Body of pancreas (tissue), 4 donors: ENCODE measurements around the gene DSTN. TPM values are rescaled to one million over a fixed set of nuclear protein-coding genes. Genes with fewer than 3 reads are reported as not detected.
A peak's percentile ranks its signal among the peaks of the same experiment; 100 is the strongest.

Experiments used
- ATAC-seq: fragments of 150-250 bp; one replicate; pipeline ENCODE4 v1.9.1; 2016
- DNase-seq, 4 donors: peaks; one replicate each; pipeline ENCODE4 v3.0.0-alpha.2; 2019
- H3K27ac ChIP-seq, 4 donors: fragments of 200-600 bp; sonication (generic); 1 replicate in 3 of 4; 2 replicates in 1 of 4; pipeline versions ENCODE4 v1.5.1 to v1.6.1; 2016 to 2019; ENCODE audit warnings: mild to moderate bottlenecking in 1 of 4, mixed read lengths in 1 of 4, moderate library complexity in 1 of 4
- H3K27me3 ChIP-seq, 2 donors: fragments of 200-600 bp; sonication (generic); one replicate each; pipeline ENCODE4 v1.6.0; 2016; ENCODE audit warnings: mild to moderate bottlenecking in 1 of 2
- H3K36me3 ChIP-seq, 2 donors: fragments of 200-600 bp; sonication (generic); replicated peaks in 1 of 2; 2 replicates each; pipeline ENCODE4 v1.5.1; 2016; ENCODE audit warnings: low read depth in 2 of 2; ENCODE audit not compliant: insufficient read depth in 1 of 2
- H3K4me1 ChIP-seq: fragments of 200-600 bp; sonication (generic); one replicate; pipeline ENCODE4 v1.6.0; 2016
- H3K4me3 ChIP-seq, 2 donors: fragments of 200-600 bp; sonication (generic); 1 replicate in 1 of 2; 2 replicates in 1 of 2; pipeline ENCODE4 v1.5.1; 2016 to 2019
- H3K9me3 ChIP-seq, 3 donors: fragments of 200-600 bp; sonication (generic); 1 replicate in 2 of 3; 2 replicates in 1 of 3; pipeline ENCODE4 v1.5.1; 2016
- CTCF ChIP-seq, 7 experiments: fragments of 450-650 bp in 4 of 7; fragments of 200-600 bp in 3 of 7; sonication (generic) in 3 of 7; IDR thresholded peaks; one replicate each; pipeline ENCODE4 v1.5.1; 2016 to 2019; ENCODE audit warnings: antibody characterized with exemption in 7 of 7
- POLR2A ChIP-seq, 3 donors: fragments of 450-650 bp; IDR thresholded peaks; one replicate each; pipeline ENCODE4 v1.6.1; 2016; ENCODE audit warnings: antibody characterized with exemption in 3 of 3, mild to moderate bottlenecking in 2 of 3
- WGBS, 2 donors: methylation state at CpG; one replicate each; pipeline ENCODE4 v1.1.5; 2017; 5-methylcytosine and 5-hydroxymethylcytosine counted together
- intact Hi-C: fragments of 100-400 bp; cut with DNase I; formaldehyde crosslinking; loops from one replicate; pipeline ENCODE4 v1.15.1; 2023
- total RNA-seq, 2 donors: library from RNA; depleted of rRNA; stranded (reverse); fragments of >200 nt; gene quantifications; one replicate each; pipeline ENCODE4 v1.1.0, GENCODE V29; 2016

The DSTN gene
- total RNA-seq, 2 donors from 2014 or later: 103 to 464 TPM

GRCh38 chr20:17549131-17549530, 20.7 kb upstream of the DSTN start:
- TF ChIP-seq CTCF (IDR thresholded peaks at IDR 0.05) (no peak), POLR2A (IDR thresholded peaks at IDR 0.05) (no peak)
- peaks cover 12% of the 10 kb centered on the region for H3K4me1 ChIP-seq
- no peak overlapping the region for H3K27ac ChIP-seq
- H3K4me3 ChIP-seq: no peak overlapping the region
- no peak for DNase-seq
- ATAC-seq: no peak
- intact Hi-C loops: no loop called here
- H3K36me3 ChIP-seq: no peaks in the 10 kb centered on the region
- 80 to 85% methylated on average over 4 of the region's 4 CpGs for WGBS, 2 donors
- no peaks in the 10 kb centered on the region for H3K27me3 ChIP-seq
- no peaks in the 10 kb centered on the region for H3K9me3 ChIP-seq

DNA sequence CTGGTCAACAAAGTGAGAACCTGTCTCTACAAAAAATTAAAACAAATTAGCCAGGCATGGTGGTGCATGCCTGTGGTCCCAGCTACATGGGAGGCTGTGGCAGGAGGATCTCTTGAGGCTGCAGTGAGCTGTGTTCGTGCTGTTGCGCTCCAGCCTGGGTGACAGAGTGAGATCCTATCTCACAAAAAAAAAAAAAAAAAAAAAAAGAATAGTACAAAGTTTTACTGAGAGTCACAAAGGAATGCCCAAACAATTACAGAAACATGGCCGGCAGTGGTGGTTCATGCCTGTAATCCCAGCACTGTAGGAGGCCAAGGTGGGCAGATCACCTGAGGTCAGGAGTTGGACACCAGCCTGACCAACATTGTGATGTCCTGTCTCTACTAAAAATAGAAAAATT, 14.8 kb upstream of the DSTN start:
- Histone ChIP-seq H3K27ac (no peak overlapping the region), H3K36me3 (no peaks in the 10 kb centered on the region), H3K4me1 (peaks cover 32% of the 10 kb centered on the region), H3K9me3 (no peaks in the 10 kb centered on the region), H3K27me3 (no peaks in the 10 kb centered on the region), H3K4me3 (no peak overlapping the region)
- 94 to 95% methylated on average over 3 of the region's 3 CpGs for WGBS, 2 donors
- intact Hi-C loops: no loop called here
- DNase-seq: no peak
- no peak for ATAC-seq
- TF ChIP-seq CTCF (IDR thresholded peaks at IDR 0.05): no peak
- TF ChIP-seq POLR2A (IDR thresholded peaks at IDR 0.05): no peak

GRCh38 chr20:17556837-17557674, 12.8 kb upstream of the DSTN start:
- DNase-seq (peak; percentile 72 to 91 (median 85)), ATAC-seq (peak; percentile 66)
- Histone ChIP-seq H3K9me3 (no peaks in the 10 kb centered on the region), H3K4me1 (peaks cover 35% of the 10 kb centered on the region), H3K4me3 (no peak overlapping the region), H3K27me3 (no peaks in the 10 kb centered on the region), H3K36me3 (no peaks in the 10 kb centered on the region), H3K27ac (peak overlapping the region; percentile 67 to 96 (median 86))
- 42 to 57% methylated on average over 9 to 11 of the region's 11 CpGs for WGBS, 2 donors
- TF ChIP-seq POLR2A (IDR thresholded peaks at IDR 0.05) (no peak), CTCF (IDR thresholded peaks at IDR 0.05) (no peak)
- intact Hi-C loops: no loop called here

DNA sequence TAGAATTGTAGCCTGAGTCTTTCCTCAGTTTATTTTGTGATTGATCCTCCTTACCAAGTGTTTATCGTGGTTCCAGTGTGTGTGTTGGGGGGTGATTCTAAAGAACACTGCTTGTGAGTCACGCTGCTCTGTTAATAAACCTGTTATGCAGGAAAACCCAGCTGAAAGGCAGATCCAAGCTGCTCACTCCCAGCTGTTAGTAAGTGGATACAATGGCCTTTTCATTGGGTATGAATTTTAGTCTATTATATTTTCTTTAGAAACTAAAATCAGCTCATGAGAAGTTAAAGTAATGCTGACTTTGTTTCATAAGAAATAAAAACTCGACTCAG, 12.2 kb upstream of the DSTN start:
- TF ChIP-seq CTCF (IDR thresholded peaks at IDR 0.05): no peak
- TF ChIP-seq POLR2A (IDR thresholded peaks at IDR 0.05): no peak
- H3K4me3 ChIP-seq: no peak overlapping the region
- H3K36me3 ChIP-seq: no peaks in the 10 kb centered on the region
- intact Hi-C loops: no loop called here
- peak; percentile 35 to 79 (median 66) for DNase-seq
- peaks cover 36% of the 10 kb centered on the region for H3K4me1 ChIP-seq
- no peaks in the 10 kb centered on the region for H3K27me3 ChIP-seq
- H3K27ac ChIP-seq: peak overlapping the region; percentile 67 to 96 (median 86)
- peak; percentile 81 for ATAC-seq
- no peaks in the 10 kb centered on the region for H3K9me3 ChIP-seq
- 26 to 34% methylated on average over 3 of the region's 3 CpGs for WGBS, 2 donors
